Measurements from ENCODE around the gene STK39.

DNA sequence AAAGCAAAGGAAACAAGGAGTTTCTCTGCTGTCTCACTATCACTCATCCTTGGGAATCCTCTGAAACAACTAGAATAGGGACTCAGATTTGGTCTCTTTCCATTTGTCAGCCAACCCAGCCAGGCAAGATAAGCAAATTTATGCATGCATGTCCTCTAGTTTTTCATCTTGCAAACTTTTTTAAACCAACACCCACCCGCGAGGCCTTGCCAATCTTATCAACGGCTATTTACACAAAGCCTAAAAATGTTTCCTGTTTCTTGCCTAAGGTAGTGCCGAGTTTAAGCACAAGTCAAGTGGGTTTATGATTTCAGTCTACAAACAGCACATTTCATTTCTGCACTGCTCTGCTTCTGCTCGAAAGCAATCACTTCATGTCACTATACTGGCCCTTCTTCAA is 240.9 kb downstream of the STK39 start:
- TF ChIP-seq CTCF (conservative IDR thresholded peaks at IDR 0.05; ENCODE audit: low read length) (no peak), EZH2phosphoT487 (IDR thresholded peaks at IDR 0.05; ENCODE audit: borderline replicate concordance, low read depth, low read length) (no peak)
